H1 (cell line): ENCODE results near the gene STX8. TPM values are rescaled to one million over a fixed set of nuclear protein-coding genes. Genes with fewer than 3 reads are reported as not detected.

ENCODE experiments used
- CTCF ChIA-PET: fragments of 300-600 bp; sonication (Branson Sonifier 250); formaldehyde crosslinking; loops from one replicate; lab custom pipeline; 2021; ENCODE audit not compliant: partially characterized antibody; lab: Charles Lee
- POLR2A ChIA-PET: fragments of 300-600 bp; sonication (Branson Sonifier 250); formaldehyde crosslinking; loops from one replicate; lab custom pipeline; 2021; ENCODE audit warnings: inconsistent platforms; ENCODE audit not compliant: partially characterized antibody; lab: Charles Lee
- DNase-seq, 2 experiments: peaks; one replicate each; pipeline versions ENCODE4 v3.0.0 to v3.0.0-alpha.2; 2010 to 2022; ENCODE audit warnings: low spot score in 2 of 2, low read depth in 1 of 2, mixed read lengths in 1 of 2
- FAIRE-seq: peaks from 2 replicates; lab custom pipeline; 2011; peaks lifted over from hg19 to GRCh38; lab: Jason Lieb, UNC
- H2AFZ ChIP-seq: 2 replicates; pipeline ENCODE4 v1.8.1; 2012; ENCODE audit warnings: low read length, inconsistent platforms
- H2AK5ac ChIP-seq: 2 replicates; pipeline ENCODE4 v1.6.1; 2013; ENCODE audit warnings: low read depth, low read length
- H2BK120ac ChIP-seq: replicated peaks from 2 replicates; pipeline ENCODE3; 2013; ENCODE audit warnings: low read depth, low read length, inconsistent platforms
- H2BK12ac ChIP-seq: 2 replicates; pipeline ENCODE4 v1.6.1; 2013; ENCODE audit warnings: low read depth, low read length
- H2BK15ac ChIP-seq: 2 replicates; pipeline ENCODE4 v1.6.1; 2013; ENCODE audit warnings: low read length
- H2BK20ac ChIP-seq: 2 replicates; pipeline ENCODE4 v1.6.1; 2013; ENCODE audit warnings: low read length
- H2BK5ac ChIP-seq: 2 replicates; pipeline ENCODE4 v1.6.1; 2013; ENCODE audit warnings: low read depth, low read length
- H3K14ac ChIP-seq: 2 replicates; pipeline ENCODE4 v1.6.1; 2013; ENCODE audit warnings: inconsistent platforms; ENCODE audit not compliant: insufficient read length
- H3K18ac ChIP-seq: 2 replicates; pipeline ENCODE4 v1.6.1; 2013; ENCODE audit warnings: low read length; ENCODE audit errors: extremely low read depth
- H3K23ac ChIP-seq: 2 replicates; pipeline ENCODE4 v1.6.1; 2013; ENCODE audit warnings: inconsistent platforms; ENCODE audit not compliant: insufficient read length
- H3K23me2 ChIP-seq: 2 replicates; pipeline ENCODE4 v1.6.1; 2013; ENCODE audit warnings: low read depth, low read length
- H3K27ac ChIP-seq: 2 replicates; pipeline ENCODE4 v1.6.1; 2011; ENCODE audit warnings: low read depth, low read length, inconsistent platforms
- H3K27me3 ChIP-seq, 4 experiments: replicated peaks in 1 of 4; 1 replicate in 1 of 4; 2 replicates in 3 of 4; pipeline versions ENCODE4 v1.6.1 to v1.8.1; 2011 to 2013; ENCODE audit warnings: low read length in 3 of 4, mild to moderate bottlenecking in 3 of 4, inconsistent platforms in 2 of 4, mixed read lengths in 2 of 4, moderate library complexity in 1 of 4; ENCODE audit not compliant: control insufficient read depth in 3 of 4, insufficient read depth in 3 of 4; ENCODE audit errors: extremely low read depth in 1 of 4
- H3K36me3 ChIP-seq, 4 experiments: 2 replicates each; pipeline versions ENCODE4 v1.6.1 to v1.8.1; 2011 to 2013; ENCODE audit warnings: mild to moderate bottlenecking in 4 of 4, low read length in 3 of 4, moderate library complexity in 2 of 4, control low read depth in 1 of 4, inconsistent platforms in 1 of 4; ENCODE audit not compliant: insufficient read depth in 4 of 4, control insufficient read depth in 2 of 4
- H3K4ac ChIP-seq: replicated peaks from 2 replicates; pipeline ENCODE3; 2013; ENCODE audit warnings: low read length, low read depth, mixed read lengths, inconsistent platforms; ENCODE audit not compliant: insufficient read length
- H3K4me1 ChIP-seq, 4 experiments: replicated peaks in 1 of 4; 1 replicate in 1 of 4; 2 replicates in 3 of 4; pipeline versions ENCODE4 v1.6.1 to v1.8.1; 2011 to 2013; ENCODE audit warnings: low read length in 3 of 4, inconsistent platforms in 2 of 4, mixed read lengths in 1 of 4; ENCODE audit not compliant: insufficient read depth in 4 of 4, control insufficient read depth in 3 of 4
- H3K4me2 ChIP-seq, 2 experiments: 2 replicates each; pipeline versions ENCODE4 v1.6.1 to v1.8.1; 2011 to 2013; ENCODE audit warnings: low read depth in 2 of 2, low read length in 2 of 2, control low read depth in 1 of 2, inconsistent platforms in 1 of 2, mild to moderate bottlenecking in 1 of 2; ENCODE audit not compliant: insufficient read depth in 1 of 2
- H3K4me3 ChIP-seq, 4 experiments: fragments of 200-600, 300-600 bp in 1 of 4; sonication (generic), shearing (Covaris generic), sonication (Bioruptor Twin) in 1 of 4; 2 replicates each; pipeline versions ENCODE4 v1.5.1 to v1.8.1; 2011 to 2016; ENCODE audit warnings: low read length in 4 of 4, low read depth in 3 of 4, control low read depth in 2 of 4, inconsistent platforms in 2 of 4, mild to moderate bottlenecking in 2 of 4, mixed read lengths in 1 of 4, moderate library complexity in 1 of 4; ENCODE audit not compliant: insufficient read depth in 2 of 4; ENCODE audit errors: extremely low read depth in 1 of 4
- H3K56ac ChIP-seq: replicated peaks from 2 replicates; pipeline ENCODE3; 2013; ENCODE audit warnings: low read depth, mild to moderate bottlenecking, mixed read lengths, low read length, inconsistent platforms; ENCODE audit not compliant: insufficient read length
- H3K79me1 ChIP-seq: 2 replicates; pipeline ENCODE4 v1.6.1; 2013; ENCODE audit warnings: low read depth, low read length, control low read depth
- H3K79me2 ChIP-seq, 2 experiments: 2 replicates each; pipeline versions ENCODE4 v1.6.1 to v1.8.1; 2012 to 2013; ENCODE audit warnings: low read length in 2 of 2, mild to moderate bottlenecking in 2 of 2, inconsistent platforms in 1 of 2; ENCODE audit not compliant: insufficient read depth in 2 of 2, control insufficient read depth in 1 of 2
- H3K9ac ChIP-seq, 4 experiments: replicated peaks in 1 of 4; 1 replicate in 1 of 4; 2 replicates in 3 of 4; pipeline versions ENCODE4 v1.6.1 to v1.8.1; 2011 to 2013; ENCODE audit warnings: low read depth in 3 of 4, low read length in 3 of 4, control low read depth in 2 of 4, mild to moderate bottlenecking in 2 of 4, moderate library complexity in 2 of 4, inconsistent platforms in 1 of 4; ENCODE audit errors: extremely low read depth in 1 of 4
- H3K9me3 ChIP-seq, 2 experiments: 2 replicates each; pipeline versions ENCODE4 v1.6.1 to v1.8.1; 2012 to 2013; ENCODE audit warnings: mild to moderate bottlenecking in 2 of 2, moderate library complexity in 2 of 2, control low read depth in 1 of 2, inconsistent platforms in 1 of 2, low read depth in 1 of 2, low read length in 1 of 2, mixed read lengths in 1 of 2; ENCODE audit not compliant: insufficient read depth in 2 of 2
- H4K20me1 ChIP-seq, 2 experiments: replicated peaks in 1 of 2; 2 replicates each; pipeline versions ENCODE3 to v1.8.1; 2011 to 2013; ENCODE audit warnings: inconsistent platforms in 2 of 2, low read length in 2 of 2, mild to moderate bottlenecking in 1 of 2; ENCODE audit not compliant: insufficient read depth in 2 of 2, control insufficient read depth in 1 of 2
- H4K5ac ChIP-seq: 2 replicates; pipeline ENCODE4 v1.6.1; 2013; ENCODE audit warnings: low read length, low read depth, mixed read lengths, inconsistent platforms; ENCODE audit not compliant: insufficient read length
- H4K8ac ChIP-seq: 2 replicates; pipeline ENCODE4 v1.8.0; 2013; ENCODE audit warnings: mild to moderate bottlenecking, moderate library complexity, low read length, inconsistent platforms; ENCODE audit not compliant: insufficient read depth; ENCODE audit errors: extremely low read depth
- H4K91ac ChIP-seq: replicated peaks from 2 replicates; pipeline ENCODE3; 2013; ENCODE audit warnings: low read length, mixed read lengths, inconsistent platforms; ENCODE audit not compliant: insufficient read length
- CREB1 ChIP-seq: IDR thresholded peaks from 2 replicates; pipeline ENCODE4 v1.6.1; 2012; ENCODE audit warnings: inconsistent platforms
- HDAC2 ChIP-seq, 2 experiments: fragments of 300-600 bp in 1 of 2; sonication (generic) in 1 of 2; IDR thresholded peaks; 2 replicates each; pipeline ENCODE4 v1.6.1; 2011 to 2012; ENCODE audit warnings: low read depth in 2 of 2, low read length in 2 of 2, mild to moderate bottlenecking in 2 of 2, moderate library complexity in 2 of 2, borderline replicate concordance in 1 of 2, inconsistent platforms in 1 of 2
- JUND ChIP-seq: IDR thresholded peaks from 2 replicates; pipeline ENCODE4 v1.6.1; 2011; ENCODE audit warnings: mild to moderate bottlenecking, improper control_type of control experiment, low read length
- MAFK ChIP-seq: IDR thresholded peaks from 2 replicates; pipeline ENCODE4 v1.6.1; 2012; ENCODE audit warnings: low read depth, mild to moderate bottlenecking, improper control_type of control experiment, low read length
- POLR2A ChIP-seq, 2 experiments: IDR thresholded peaks; 1 replicate in 1 of 2; 2 replicates in 1 of 2; pipeline ENCODE4 v1.6.1; 2011; ENCODE audit warnings: low read depth in 2 of 2, low read length in 2 of 2, mild to moderate bottlenecking in 2 of 2; ENCODE audit errors: control extremely low read depth in 1 of 2
- RXRA ChIP-seq: IDR thresholded peaks from 2 replicates; pipeline ENCODE4 v1.6.1; 2011; ENCODE audit warnings: low read depth, mild to moderate bottlenecking, low read length, moderate library complexity; ENCODE audit not compliant: insufficient read depth
- WGBS, 2 experiments: shearing (Covaris generic) in 1 of 2; methylation state at CpG; one replicate each; pipeline versions ENCODE4 v1.1.6 to v1.1.7; 2013 to 2015; ENCODE audit warnings: low lambda C conversion rate in 2 of 2, mixed read lengths in 2 of 2, inconsistent platforms in 1 of 2, low coverage in 1 of 2, missing lambda C conversion rate in 1 of 2; ENCODE audit not compliant: insufficient replicate concordance in 2 of 2, insufficient coverage in 1 of 2, insufficient read length in 1 of 2; ENCODE audit errors: extremely low coverage in 1 of 2, missing lambda C conversion rate in 1 of 2; 5-methylcytosine and 5-hydroxymethylcytosine counted together
- polyA plus RNA-seq, 7 experiments: library from polyadenylated mRNA; depleted of rRNA in 3 of 7; stranded (reverse) in 5 of 7; unstranded in 2 of 7; fragments of >200 nt in 5 of 7; fragments of 200-250 nt in 2 of 7; gene quantifications; 1 replicate in 5 of 7; 2 replicates in 1 of 7; 4 replicates in 1 of 7; pipeline versions ENCODE4 v1.2.1 to v1.2.3, GENCODE V29; 2011 to 2013; ENCODE audit warnings: missing spikeins in 2 of 7, mixed read lengths in 2 of 7
- total RNA-seq: library from RNA; stranded (reverse); fragmentation: NEBNext Ultra II Directional; extraction: Animal tissue kit (Norgen Biotek cat#: 25700); gene quantifications from 2 replicates; pipeline ENCODE4 v1.2.1, GENCODE V29; 2021

STX8 gene
- total and polyA plus RNA-seq, 2 of the 8 experiments (the other 6 are each of a cell fraction or from before 2014, with no cell fraction given) = 22.8 to 42.5 TPM

- POLR2A ChIA-PET = no interaction called here
- TF ChIP-seq MAFK (no peak), HDAC2 (IDR thresholded peaks at IDR 0.05; ENCODE audit: borderline replicate concordance in 1 of 2, low read depth in 2 of 2, low read length in 2 of 2) (no peak), RXRA (no peak), POLR2A (IDR thresholded peaks at IDR 0.05; ENCODE audit: control extremely low read depth in 1 of 2, low read depth in 2 of 2, low read length in 2 of 2) (no peak), CREB1 (no peak), JUND (no peak)
Observed at GRCh38 chr17:9360677-9361081, 214.9 kb downstream of the STX8 start.

More at GRCh38 chr17:9360677-9361081, 214.9 kb downstream of the STX8 start:
- Histone ChIP-seq H3K4me2 (no peak overlapping the region), H3K9me3 (no peaks in the 10 kb centered on the region), H3K23me2 (no peaks in the 10 kb centered on the region), H3K27me3 (no peaks in the 10 kb centered on the region), H3K9ac (no peak overlapping the region), H2AK5ac (no peak overlapping the region), H3K18ac (no peak overlapping the region), H2BK120ac (no peak overlapping the region), H2BK12ac (no peak overlapping the region), H3K14ac (no peak overlapping the region), H3K27ac (no peak overlapping the region), H4K20me1 (no peaks in the 10 kb centered on the region), H4K91ac (no peak overlapping the region), H3K23ac (no peak overlapping the region), H3K4ac (no peak overlapping the region), H3K56ac (no peak overlapping the region), H2BK15ac (no peak overlapping the region), H3K36me3 (no peaks in the 10 kb centered on the region), H2BK5ac (no peak overlapping the region), H3K79me2 (no peaks in the 10 kb centered on the region), H2BK20ac (no peak overlapping the region), H4K5ac (no peak overlapping the region), H2AFZ (no peak overlapping the region), H3K4me1 (no peaks in the 10 kb centered on the region), H4K8ac (no peak overlapping the region), H3K4me3 (no peak overlapping the region), H3K79me1 (no peaks in the 10 kb centered on the region)
- DNase-seq (no peak), FAIRE-seq (no peak)
- WGBS, 2 experiments = 91% methylated on average over 13 of the region's 13 CpGs; no CpG with 5 or more reads in 1 of the 2 experiments
- CTCF ChIA-PET = no interaction called here
